COLO668 (cell line): ENCODE data around the gene ERBB4.

Source experiments
- DNase-seq: peaks from one replicate; lab custom pipeline; 2025; ENCODE audit not compliant: unreplicated experiment; lab: John Stamatoyannopoulos, UW

The ERBB4 gene

DNA sequence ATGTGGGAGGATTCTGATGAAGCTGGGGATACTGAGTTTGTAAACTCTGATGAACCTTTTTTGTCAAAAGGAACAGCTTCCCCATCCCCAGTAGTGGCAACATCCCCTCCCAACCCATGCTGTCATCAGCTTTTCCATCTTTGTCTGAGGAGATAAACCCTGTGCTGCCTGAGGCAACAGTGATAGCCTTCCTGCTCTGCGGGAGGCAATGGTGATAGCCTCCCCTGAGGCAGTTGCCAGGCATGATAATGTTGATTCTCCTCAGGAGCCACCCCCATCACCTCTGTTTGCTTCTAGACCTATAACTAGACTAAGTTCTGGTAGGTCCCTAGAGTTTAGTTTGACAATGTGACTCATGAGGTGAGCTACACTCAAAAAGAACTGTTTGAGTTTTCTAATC, 97.5 kb downstream of the ERBB4 start:
- DNase-seq = no peak

DNA sequence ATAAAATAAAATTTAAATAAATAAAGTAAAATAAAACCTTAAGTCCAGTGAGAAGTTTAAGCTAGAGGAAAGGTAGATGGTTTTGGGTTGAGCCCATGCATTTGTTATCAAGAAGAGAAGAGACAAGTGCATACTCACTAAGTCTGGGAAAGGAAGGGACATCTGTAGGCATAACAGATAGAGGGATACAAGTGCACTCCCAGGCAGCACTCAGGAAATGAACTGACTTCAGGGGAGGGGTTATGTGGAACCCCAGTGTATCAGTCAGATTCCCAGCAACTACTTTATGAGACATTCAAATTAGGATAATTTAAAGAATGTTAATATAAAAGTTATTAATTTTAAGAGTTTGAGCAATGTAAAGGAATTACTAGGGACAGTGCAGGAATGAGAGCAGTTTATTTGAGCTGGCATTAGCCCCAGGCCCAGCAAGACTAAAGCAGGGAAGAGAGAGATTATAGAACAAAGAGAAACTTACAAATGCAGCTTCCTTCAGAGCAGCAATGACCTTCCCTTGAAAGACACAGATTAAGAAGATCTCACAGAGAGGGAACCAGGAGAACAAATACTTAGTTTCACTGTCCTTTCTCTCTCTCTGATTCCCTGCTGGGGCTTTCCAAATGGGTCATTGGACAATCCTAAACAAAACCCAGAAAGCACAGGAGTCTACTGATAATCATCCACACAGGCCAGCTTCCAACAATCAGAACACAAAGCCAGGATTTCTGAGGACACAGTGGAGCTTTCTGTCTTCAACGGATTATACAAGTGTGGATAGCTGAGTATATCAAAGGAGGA, 109.7 kb downstream of the ERBB4 start:
- DNase-seq = no peak

DNA sequence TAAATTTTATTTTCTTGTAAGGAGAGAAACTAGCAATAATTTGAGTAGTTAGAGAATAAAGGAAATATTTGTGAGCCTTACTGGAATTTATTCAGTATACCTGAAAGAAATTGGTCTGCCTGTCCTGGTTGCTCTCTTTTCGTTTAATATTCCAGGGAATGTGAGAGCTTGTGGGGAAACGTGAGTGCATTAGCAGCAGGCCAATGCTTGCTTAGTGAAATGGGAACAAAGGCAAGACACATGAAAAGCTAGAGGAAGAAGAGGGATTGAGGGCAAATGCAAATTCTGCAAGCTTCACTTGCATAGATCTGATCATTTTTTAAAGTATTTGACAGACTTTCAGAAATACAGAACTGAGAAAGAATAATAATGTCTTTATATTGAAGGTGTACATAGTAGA, 111.0 kb downstream of the ERBB4 start:
- DNase-seq = no peak

DNA sequence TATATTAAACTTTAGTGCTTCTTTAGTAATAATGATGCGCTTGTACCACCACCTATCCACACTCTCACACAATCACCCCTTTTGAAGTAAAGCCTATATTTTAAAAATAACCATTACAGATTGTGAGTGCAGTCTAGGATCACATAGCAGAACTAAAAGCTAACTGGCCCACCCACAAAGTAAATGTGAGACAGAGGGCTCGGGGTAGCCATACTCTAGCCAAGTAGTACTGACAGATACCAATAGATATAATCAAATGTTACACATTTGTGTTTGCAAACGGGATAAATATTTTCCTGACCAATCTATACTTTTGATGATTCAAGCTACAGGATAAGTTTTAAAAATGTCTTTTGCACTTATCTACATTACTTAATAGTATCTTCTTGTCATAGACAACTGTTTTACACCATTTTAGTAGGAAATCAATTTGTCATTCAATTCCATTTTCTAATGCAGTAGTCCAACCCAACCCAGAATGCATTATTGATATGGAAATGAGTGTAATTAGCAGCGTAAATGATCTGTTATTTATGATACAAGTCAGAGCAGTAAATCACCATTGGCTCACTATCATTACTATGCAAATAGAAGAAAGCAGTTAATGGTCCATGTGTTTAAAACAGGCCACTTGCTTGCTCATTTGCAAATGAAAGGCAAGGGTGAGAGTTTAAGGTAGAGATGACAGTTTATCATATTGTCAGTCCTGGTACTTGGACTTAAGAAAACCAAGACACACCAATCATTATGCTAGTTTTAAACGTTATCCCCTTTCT, 111.8 kb downstream of the ERBB4 start:
- no peak for DNase-seq

DNA sequence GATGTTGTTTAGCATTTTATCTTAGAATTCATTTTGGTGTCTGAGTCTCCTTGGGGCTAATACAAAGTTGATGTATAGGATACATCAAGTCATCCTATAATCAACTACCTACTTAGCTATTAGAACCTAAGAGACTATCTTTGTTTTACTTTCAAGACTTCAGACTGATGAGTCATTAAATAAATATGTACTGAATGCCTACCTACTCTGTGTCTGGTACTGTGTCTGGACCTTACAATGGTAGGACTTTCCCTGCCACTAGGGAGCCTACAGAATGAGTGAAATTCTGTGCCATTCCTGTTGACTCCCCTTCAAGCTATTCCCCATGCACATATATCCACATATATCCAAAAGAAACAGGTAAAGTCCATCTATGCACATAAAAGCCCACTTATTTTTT, 114.5 kb downstream of the ERBB4 start:
- no peak for DNase-seq

DNA sequence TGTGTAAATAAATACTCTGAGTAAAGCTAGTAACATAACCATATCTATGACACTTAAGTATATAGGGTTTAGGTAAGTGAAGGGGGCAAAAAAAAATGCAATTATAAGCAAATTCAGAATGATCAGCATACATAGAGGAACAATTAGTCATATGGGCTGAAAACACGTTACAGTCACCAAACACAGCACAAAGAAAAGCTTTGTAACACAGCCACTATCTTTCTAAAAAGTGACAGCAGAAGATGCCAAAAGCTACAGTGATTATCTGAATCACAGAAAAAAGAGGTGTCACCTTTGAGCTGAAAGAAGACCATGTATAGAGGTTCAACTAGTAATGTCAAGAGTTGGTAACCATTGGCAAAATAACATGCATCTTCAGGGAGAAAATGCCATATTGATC, 115.5 kb downstream of the ERBB4 start:
- DNase-seq = no peak

DNA sequence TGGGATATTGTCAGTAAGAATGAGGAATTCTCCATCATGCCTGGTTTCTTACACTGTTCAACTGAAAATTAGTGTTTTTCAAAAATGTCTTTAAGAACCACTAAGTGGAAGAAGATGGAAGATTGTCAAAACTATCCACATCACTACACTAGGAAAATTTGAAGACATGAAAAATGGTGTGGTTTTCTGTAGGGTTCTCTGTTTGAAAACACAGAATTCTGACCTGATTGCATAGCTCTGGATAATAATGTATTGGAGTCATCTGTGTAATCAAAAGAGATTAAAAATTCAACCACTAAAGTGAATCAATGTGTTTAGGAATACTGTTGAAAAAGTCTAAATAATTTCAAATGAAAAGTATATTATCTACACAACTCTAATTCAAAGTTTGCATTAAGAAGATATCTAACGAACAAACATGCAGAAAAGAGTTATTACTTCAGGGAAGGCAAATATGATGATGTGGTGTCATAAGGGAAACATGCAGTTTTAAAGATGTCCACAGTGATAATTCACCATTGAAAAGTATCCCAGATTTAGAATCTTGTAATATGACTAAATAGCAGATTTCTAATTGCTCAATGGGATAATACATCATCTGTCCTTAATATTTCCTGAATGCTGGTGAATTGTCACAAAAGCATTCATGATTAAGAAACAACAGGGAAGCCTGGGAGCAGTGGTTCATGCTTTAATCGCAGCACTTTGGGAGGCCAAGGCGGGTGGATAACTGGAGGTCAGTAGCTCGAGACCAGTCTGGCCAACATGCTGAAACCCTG, 116.9 kb downstream of the ERBB4 start:
- DNase-seq = no peak

DNA sequence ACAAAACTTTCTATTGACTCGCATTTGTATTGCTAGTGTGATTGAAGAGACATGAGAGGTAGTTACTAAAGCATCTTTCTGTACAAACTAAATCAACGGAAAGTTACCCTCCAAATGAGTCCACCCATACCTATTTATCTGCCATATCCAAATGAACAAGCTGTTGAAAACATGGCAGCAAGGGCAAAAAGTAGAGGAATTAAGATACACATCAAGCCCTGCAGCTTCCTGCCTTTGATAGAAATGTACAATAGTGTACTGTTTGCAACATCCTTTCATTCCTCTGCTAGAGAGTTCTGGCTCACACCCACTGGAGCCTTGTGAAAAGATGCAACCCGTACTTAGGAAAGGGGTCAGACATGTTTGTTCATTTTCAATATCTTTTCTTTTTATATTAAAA, 122.5 kb downstream of the ERBB4 start:
- no peak for DNase-seq

DNA sequence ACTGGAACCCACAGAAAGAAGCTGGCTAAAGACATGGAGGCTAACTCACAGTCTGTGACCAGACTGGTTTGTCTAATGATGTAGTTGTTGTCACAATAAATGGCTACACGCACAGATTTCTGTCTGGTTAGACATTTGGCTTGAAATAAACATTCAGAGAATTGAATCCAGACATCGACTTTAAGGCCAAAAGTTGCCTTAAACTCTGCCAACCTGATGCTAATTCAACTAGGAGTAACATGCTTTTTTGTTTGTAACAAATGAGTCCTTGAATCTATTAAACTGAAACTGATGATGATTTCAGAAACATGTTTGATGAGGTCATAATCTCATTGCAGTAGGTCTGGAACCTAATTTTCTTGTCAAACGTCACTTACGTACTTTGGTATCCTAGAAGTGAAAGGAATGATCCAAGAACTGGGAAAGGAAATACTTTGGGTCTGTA, 123.8 kb downstream of the ERBB4 start:
- DNase-seq = no peak

DNA sequence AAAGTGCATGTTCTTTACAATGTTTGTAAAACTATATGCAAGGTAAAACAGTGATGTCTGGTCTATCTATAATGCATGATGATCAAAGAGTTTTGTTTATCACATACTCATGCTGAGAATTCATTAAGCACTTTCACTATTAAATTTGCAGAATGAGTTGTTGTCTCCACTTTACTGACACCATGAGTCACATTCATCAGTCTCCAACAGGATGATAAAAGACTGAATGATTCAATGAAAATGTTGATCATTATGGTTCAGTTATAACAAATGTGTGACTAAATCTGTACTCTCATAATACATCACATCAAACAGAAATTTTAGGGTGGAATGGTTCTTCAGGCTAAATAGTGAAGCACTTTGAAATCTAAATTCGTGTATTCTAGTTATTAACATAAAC, 129.0 kb downstream of the ERBB4 start:
- DNase-seq = no peak

DNA sequence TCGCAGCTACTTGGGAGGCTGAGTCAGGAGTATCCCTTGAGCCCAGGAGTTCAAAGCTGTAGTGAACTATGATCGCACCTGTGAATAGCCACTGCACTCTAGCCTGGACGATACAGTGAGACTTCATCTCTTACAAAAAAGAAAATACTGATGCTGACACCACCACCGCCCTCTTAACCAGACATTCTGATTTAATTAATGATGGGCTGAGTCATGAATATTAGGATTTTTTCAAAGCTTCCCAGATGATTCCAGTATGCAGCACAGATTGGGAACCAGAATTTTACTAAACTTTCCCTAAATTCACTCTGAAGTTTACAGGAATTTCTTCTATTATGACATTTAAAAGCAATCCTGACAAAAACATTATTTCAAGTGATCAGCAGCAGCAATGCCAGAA, 130.1 kb downstream of the ERBB4 start:
- no peak for DNase-seq

DNA sequence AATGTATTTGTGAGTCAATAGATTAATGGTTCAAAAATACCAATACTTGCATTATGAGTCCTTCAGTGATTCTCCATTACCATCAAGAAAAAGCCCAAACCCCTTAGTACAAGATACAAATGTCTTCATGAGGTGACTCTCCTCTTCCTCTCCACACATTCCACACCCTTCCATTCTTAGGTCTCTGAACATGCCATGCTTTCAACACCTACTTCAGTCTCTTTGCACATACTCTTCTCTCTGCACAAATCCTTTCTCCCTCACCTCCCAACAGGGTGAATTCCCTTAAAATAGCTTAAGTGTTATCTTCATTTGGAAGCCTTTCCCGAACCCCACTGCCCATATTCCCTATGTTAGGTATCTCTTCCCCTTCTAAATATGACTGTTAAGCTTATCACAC, 131.9 kb downstream of the ERBB4 start:
- DNase-seq = no peak

DNA sequence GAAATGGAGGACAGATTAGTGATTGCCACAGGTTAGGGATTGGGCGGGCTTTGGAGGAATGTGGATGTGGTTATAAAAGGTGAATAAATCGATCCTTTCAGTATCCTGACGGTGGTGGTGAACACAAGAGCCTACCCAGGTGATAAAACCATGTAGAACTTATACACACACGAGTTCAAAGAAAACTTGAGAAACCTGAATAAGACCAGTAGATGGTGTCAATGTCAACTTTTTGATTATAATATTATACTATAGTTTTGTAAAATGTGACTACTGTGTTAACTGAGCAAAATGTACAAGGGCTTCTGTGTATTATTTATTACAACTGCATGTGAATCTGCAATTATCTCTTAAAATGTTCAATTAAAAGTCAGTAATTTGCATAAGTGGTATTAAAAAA, 136.3 kb downstream of the ERBB4 start:
- DNase-seq = no peak

DNA sequence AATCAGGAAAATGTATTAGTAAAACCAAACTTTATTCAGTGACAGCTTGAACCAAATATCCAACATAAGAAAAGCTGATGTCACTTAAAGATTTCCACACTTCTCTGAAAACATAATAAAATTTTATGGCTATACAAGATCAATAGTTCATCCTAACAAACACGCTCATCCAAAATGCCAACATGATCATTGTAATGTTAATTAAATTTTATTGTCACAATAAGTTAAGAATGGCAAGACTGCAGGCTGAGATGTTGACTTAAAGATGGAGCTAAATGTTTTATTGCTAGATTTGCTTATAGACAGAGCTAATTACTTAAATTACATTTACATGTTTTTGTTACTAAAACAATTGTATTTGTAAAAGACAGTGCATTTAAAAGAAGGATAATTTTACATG, 140.3 kb downstream of the ERBB4 start:
- DNase-seq = no peak

DNA sequence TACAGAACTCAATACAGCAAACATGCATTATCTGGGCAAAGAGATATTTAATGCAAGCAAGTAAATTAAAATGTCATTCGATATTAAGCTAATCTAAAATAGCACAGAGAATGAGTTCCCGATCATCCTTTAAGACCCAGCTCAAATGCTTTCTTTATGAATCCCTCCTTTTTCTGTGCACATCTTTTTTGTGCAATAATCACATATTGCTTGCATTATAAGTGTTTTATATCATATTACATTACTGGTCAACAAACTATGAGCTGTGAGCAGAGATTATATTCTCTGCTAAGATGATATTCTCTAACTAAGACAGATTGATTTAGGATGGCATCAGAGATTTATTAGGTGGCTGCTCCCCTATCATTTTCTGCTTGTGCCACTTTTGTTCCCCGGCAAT, 146.1 kb downstream of the ERBB4 start:
- DNase-seq = no peak

DNA sequence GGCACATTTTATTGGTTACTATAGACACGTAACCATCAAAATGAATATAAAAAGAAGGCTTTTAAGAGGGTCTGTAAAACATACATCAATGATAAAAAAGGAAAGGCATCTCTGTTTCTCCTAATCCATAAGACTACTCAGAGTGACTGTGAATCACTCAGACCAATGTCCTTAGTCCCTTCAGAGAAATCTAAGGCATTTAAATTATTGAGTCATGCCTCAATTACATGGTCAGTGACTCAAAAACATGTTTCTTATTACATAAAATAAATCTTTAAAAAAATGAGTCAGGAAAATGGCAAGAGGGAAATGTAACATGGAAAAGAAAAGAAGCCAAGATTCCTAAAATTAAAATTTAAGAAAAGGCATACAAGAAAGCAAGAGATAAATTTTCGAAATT, 146.6 kb downstream of the ERBB4 start:
- no peak for DNase-seq

DNA sequence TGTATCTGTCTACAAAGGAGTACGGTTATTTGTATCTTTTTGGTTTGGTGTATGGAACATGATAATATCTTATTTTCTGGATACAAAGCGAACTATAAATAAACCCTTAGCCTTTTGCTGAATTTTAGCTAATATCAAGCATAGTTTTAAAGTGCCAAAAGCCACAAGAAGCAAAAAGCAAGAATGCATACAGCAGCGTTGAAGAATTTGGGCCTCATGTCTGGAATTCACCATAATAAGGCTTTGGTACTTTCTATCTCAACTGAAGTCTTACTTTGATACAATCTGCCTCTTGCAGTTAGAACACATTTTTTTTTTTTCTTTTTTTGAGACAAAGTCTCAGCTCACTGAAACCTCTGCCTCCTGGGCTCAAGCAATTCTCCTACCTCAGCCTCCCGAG, 151.5 kb downstream of the ERBB4 start:
- DNase-seq = no peak

DNA sequence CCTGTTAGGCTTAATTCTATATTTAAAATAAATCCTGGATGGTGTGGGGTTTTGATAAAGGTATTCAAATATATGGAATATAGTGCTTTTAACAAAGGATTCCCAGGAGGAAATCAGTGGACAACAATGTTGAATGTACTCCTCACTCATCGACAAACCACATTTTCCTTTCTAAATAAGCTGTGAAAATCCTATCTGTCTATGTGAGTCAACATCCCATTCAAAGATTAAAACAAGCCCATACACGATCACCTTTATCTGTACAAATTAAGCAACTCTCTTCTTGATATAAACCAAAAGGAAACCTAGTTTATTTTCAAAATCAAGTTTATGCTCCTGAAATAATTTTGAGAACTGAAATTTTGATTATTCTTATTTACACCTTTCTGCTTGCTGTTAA, 153.4 kb downstream of the ERBB4 start:
- DNase-seq = no peak

DNA sequence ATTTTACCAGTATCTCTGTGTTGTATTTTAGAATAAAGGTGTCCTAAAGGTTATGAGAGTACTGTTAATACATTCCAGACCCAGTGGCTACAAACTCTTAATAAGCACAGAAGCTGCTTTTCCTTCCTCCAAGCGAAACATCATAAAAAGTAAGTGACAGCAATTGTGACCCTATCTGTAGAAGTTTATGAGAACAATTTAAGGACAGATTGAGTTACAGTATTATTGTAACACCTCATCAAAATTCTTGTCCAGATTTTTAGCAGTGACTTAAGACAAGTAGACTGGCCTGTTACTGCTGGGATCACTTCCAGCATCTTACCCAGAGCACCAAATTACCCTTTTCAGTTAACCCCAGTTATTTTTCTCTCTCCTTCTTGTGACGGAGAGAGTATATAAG, 154.6 kb downstream of the ERBB4 start:
- DNase-seq = no peak

DNA sequence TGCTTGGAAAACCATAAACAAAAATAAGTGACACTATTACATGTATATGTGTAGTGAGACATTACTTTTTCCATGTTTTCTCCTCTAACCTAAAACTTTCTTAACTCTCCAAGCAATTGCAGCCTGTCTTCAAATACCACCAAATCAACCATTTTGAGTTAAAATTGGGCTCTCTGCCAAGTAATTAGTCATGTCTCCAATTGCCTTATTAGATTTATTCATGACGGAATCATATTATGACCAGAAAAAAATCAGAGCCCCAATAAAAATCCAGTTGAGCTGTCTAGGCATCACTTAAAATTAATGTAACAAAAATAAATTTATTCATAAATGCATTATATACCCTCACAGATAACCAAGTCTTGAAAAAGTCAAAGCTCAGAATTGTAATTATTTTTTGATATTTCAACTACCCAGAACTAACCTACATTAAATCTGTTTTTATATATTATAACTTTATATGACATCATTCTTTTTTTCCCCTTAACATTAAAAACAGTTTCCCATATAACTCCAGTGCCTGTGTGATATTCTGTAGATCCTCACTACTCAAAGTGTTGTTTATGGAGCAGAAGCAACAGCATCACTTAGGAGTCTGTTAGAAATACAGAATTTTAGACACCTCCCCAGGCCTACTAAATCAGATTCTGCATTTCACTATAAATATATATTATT, 157.0 kb downstream of the ERBB4 start:
- no peak for DNase-seq

DNA sequence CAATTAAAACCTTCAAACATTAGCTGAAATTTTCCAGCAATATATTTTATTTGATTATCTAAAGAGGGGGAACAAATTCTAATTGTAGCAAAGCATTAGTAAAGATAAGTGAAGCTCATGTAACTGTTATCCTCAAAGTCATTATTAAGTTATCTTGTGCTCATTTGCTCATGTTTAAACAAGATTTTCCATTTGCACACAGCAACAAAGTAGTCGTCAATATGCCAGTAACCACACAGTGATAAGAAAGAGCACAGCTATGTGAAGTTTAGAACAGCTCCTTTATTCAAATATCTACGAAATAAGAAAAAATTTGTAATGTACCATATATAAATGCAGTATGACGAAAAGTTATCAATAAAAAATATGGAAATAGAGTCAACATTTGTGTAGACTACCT, 159.5 kb downstream of the ERBB4 start:
- DNase-seq = no peak
